ENCODE measurements around the gene HSPB6. TPM values are rescaled to one million over a fixed set of nuclear protein-coding genes. Genes with fewer than 3 reads are reported as not detected.

HSPB6 gene
- total RNA-seq, 1 donor from 2014 or later: 1.9 TPM

Other genes starting within 250 kb of the HSPB6 start
- gene DMKN, start 243.4 kb downstream of the HSPB6 start, total RNA-seq: 50.7 and 56.9 TPM in 2 replicates
- gene SBSN, start 228.7 kb downstream of the HSPB6 start, total RNA-seq: 0.18 and 0.38 TPM in 2 replicates
- gene GAPDHS, start 223.6 kb downstream of the HSPB6 start, total RNA-seq: not detected in 2 replicates
- 68.2 and 69.3 TPM in 2 replicates for gene TMEM147, start 211.4 kb downstream of the HSPB6 start, total RNA-seq
- not detected in 2 replicates for gene ATP4A, start 193.4 kb downstream of the HSPB6 start, total RNA-seq
- gene PMIS2, start 170.9 kb downstream of the HSPB6 start, total RNA-seq: not detected in 2 replicates
- gene HAUS5, start 144.3 kb downstream of the HSPB6 start, total RNA-seq: 5.3 and 6.0 TPM in 2 replicates
- 102 and 106 TPM in 2 replicates for gene RBM42, start 128.0 kb downstream of the HSPB6 start, total RNA-seq
- gene ETV2, start 115.3 kb downstream of the HSPB6 start, total RNA-seq: 0.45 TPM in 1 of 2 replicates, not detected in the other
- gene COX6B1, start 108.7 kb downstream of the HSPB6 start, total RNA-seq: 326 and 344 TPM in 2 replicates
- 0.18 TPM in 1 of 2 replicates, not detected in the other for gene UPK1A, start 90.5 kb downstream of the HSPB6 start, total RNA-seq
- gene ZBTB32, start 52.5 kb downstream of the HSPB6 start, total RNA-seq: not detected in 2 replicates
- 28.7 and 29.0 TPM in 2 replicates for gene KMT2B, start 39.0 kb downstream of the HSPB6 start, total RNA-seq
- gene IGFLR1, start 14.6 kb downstream of the HSPB6 start, total RNA-seq: 2.0 and 2.4 TPM in 2 replicates
- 15.7 and 16.6 TPM in 2 replicates for gene U2AF1L4, start 11.6 kb downstream of the HSPB6 start, total RNA-seq
- gene PSENEN, start 11.4 kb downstream of the HSPB6 start, total RNA-seq: 97.5 and 100 TPM in 2 replicates
- 12.7 and 15.6 TPM in 2 replicates for gene LIN37, start 8.5 kb downstream of the HSPB6 start, total RNA-seq
- 32.9 and 35.6 TPM in 2 replicates for gene PROSER3, start 1.1 kb upstream of the HSPB6 start, total RNA-seq
- gene ARHGAP33, start 18.5 kb upstream of the HSPB6 start, total RNA-seq: 5.5 and 6.8 TPM in 2 replicates
- not detected in 2 replicates for gene PRODH2, start 55.8 kb upstream of the HSPB6 start, total RNA-seq
- gene NPHS1, start 95.5 kb upstream of the HSPB6 start, total RNA-seq: not detected in 2 replicates
- gene KIRREL2, start 99.9 kb upstream of the HSPB6 start, total RNA-seq: 0.12 and 0.18 TPM in 2 replicates
- gene APLP1, start 111.5 kb upstream of the HSPB6 start, total RNA-seq: 66.0 and 69.4 TPM in 2 replicates
- gene NFKBID, start 143.5 kb upstream of the HSPB6 start, total RNA-seq: 7.0 and 8.4 TPM in 2 replicates
- 1.8 and 2.1 TPM in 2 replicates for gene HCST, start 145.5 kb upstream of the HSPB6 start, total RNA-seq
- gene TYROBP, start 151.3 kb upstream of the HSPB6 start, total RNA-seq: not detected in 2 replicates
- gene LRFN3, start 179.3 kb upstream of the HSPB6 start, total RNA-seq: 15.1 and 15.3 TPM in 2 replicates
- 8.8 and 10.9 TPM in 2 replicates for gene SDHAF1, start 238.2 kb upstream of the HSPB6 start, total RNA-seq

Measured in astrocyte (in vitro differentiated cells and primary cell).